Measurements from ENCODE around the gene GASK1A. TPM values are rescaled to one million over a fixed set of nuclear protein-coding genes. Genes with fewer than 3 reads are reported as not detected.
A peak's percentile ranks its signal among the peaks of the same experiment; 100 is the strongest.

The GASK1A gene
- total and polyA plus RNA-seq, 2 of the 4 experiments (the other 2 are of a cell fraction) = 0.18 to 0.19 TPM

DNA sequence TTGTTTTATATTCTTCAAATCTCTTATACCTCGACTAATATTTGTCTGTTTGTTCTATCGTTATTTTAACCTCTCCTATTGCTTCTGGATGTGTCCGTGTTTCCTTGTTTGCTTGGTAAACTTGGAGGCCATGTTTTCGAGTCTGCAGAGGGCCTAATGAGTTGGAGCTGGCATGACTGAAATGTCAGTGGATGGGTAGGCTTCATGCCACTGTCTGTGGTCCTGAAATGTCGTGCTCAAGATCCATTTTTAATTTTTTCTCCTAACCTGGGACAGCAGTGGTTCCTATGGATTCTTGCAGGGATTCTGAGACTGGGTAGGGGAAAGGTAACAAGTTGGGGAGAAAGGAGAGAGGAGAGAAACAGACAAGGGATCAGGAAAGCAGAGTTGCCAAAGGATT lies 18.8 kb upstream of the GASK1A start:
- Histone ChIP-seq H2BK15ac (ENCODE audit: low read depth, low read length) (no peak overlapping the region), H3K14ac (replicated peaks; ENCODE audit: low read depth, low read length) (no peak overlapping the region), H2BK5ac (ENCODE audit: low read depth, low read length, poor library complexity, severe bottlenecking) (no peak overlapping the region), H2BK20ac (ENCODE audit: low read depth, low read length) (no peak overlapping the region), H3K56ac (ENCODE audit: extremely low read depth, insufficient read depth, low read length) (no peak overlapping the region), H2AK5ac (ENCODE audit: low read depth, low read length) (no peak overlapping the region), H3K9me3 (ENCODE audit: control insufficient read depth, insufficient read depth, low read length) (no peaks in the 10 kb centered on the region), H2AFZ (replicated peaks; ENCODE audit: low read length, poor library complexity) (peak overlapping the region; percentile 65), H3K4me2 (ENCODE audit: low read depth, low read length) (no peak overlapping the region), H3K79me1 (ENCODE audit: low read depth in 1 of 2, low read length in 2 of 2) (no peaks in the 10 kb centered on the region), H3K4me1 (ENCODE audit: control insufficient read depth, insufficient read depth, low read length) (no peaks in the 10 kb centered on the region), H3K18ac (ENCODE audit: low read depth, low read length) (no peak overlapping the region), H4K20me1 (ENCODE audit: insufficient read depth, low read length) (no peaks in the 10 kb centered on the region), H4K91ac (ENCODE audit: insufficient read depth, low read depth, low read length) (no peak overlapping the region), H3K9ac (ENCODE audit: low read depth, low read length) (no peak overlapping the region), H2BK120ac (ENCODE audit: low read depth, low read length) (no peak overlapping the region), H3K9me1 (ENCODE audit: insufficient read depth, low read length) (no peaks in the 10 kb centered on the region), H4K8ac (ENCODE audit: low read depth in 2 of 2, low read length in 2 of 2) (no peak overlapping the region), H3K4me3 (ENCODE audit: insufficient read depth, low read depth, low read length) (no peak overlapping the region), H3K23ac (ENCODE audit: low read depth, low read length) (no peak overlapping the region), H3K27me3 (ENCODE audit: control insufficient read depth, insufficient read depth, low read length) (no peaks in the 10 kb centered on the region; the same call in 1 of the 2 replicates), H3K4ac (ENCODE audit: low read depth, low read length) (no peak overlapping the region), H4K5ac (ENCODE audit: low read depth, low read length) (no peak overlapping the region), H3K27ac (ENCODE audit: insufficient read depth, low read length) (no peak overlapping the region), H2AK9ac (replicated peaks; ENCODE audit: low read depth, low read length, poor library complexity) (no peak overlapping the region), H3K36me3 (ENCODE audit: control insufficient read depth, insufficient read depth, low read length) (no peaks in the 10 kb centered on the region)
- dilution Hi-C loops (cut with HindIII; ENCODE audit: low sequenced_read_pairs, unreplicated experiment) (no loop called here), intact Hi-C loops (cut with micrococcal nuclease) (loop anchor here (2.0 to 5.0 kb wide), 2 partner anchors 542 to 1239 kb away; no protein-coding TSS in a partner anchor), in situ Hi-C loops (cut with MboI; ENCODE audit: low sequenced_read_pairs) (loop anchor here (5.0 to 25.0 kb wide), 3 partner anchors 197 to 1227 kb away; no protein-coding TSS in a partner anchor)
- ChIA-PET CTCF (interaction anchor here (1.0 kb wide), 1 partner anchor 202 kb away, joined by 3 read pairs; no protein-coding TSS in a partner anchor), POLR2A (ENCODE audit: unreplicated experiment) (no interaction called here)
- peak; percentile 4 for DNase-seq
- no peak for ATAC-seq (ENCODE audit: low read depth)
- WGBS, 2 experiments (ENCODE audit: extremely low coverage in 2 of 2, insufficient read length in 1 of 2) = no CpG with 5 or more reads among the region's 5 CpGs
- no TSS peak for BruUV-seq (replicated peaks)
- TF ChIP-seq POLR2A (IDR thresholded peaks at IDR 0.05; ENCODE audit: low read depth, low read length) (no peak), RAD21 (IDR thresholded peaks at IDR 0.05; ENCODE audit: low read length) (no peak), RCOR1 (IDR thresholded peaks at IDR 0.05; ENCODE audit: insufficient replicate concordance, low read length) (no peak), NFE2L2 (IDR thresholded peaks at IDR 0.05; ENCODE audit: low read depth, low read length) (no peak), CHD1 (IDR thresholded peaks at IDR 0.05; ENCODE audit: low read depth, low read length) (no peak), BHLHE40 (IDR thresholded peaks at IDR 0.05; ENCODE audit: low read depth, low read length) (no peak), MAFK (IDR thresholded peaks at IDR 0.05; ENCODE audit: low read depth, low read length) (no peak)
- TF ChIP-seq, protein P1, sequence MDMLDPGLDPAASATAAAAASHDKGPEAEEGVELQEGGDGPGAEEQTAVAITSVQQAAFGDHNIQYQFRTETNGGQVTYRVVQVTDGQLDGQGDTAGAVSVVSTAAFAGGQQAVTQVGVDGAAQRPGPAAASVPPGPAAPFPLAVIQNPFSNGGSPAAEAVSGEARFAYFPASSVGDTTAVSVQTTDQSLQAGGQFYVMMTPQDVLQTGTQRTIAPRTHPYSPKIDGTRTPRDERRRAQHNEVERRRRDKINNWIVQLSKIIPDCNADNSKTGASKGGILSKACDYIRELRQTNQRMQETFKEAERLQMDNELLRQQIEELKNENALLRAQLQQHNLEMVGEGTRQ (IDR thresholded peaks at IDR 0.05; ENCODE audit: low read depth, low read length) = no peak

Measured in IMR-90 (cell line).